ENCODE results near the gene MPPED1.

Gene MPPED1

GRCh38 chr22:43392385-43392989 lies 19.3 kb upstream of the MPPED1 start:
- DNase-seq (ENCODE audit: low read depth), result no peak

- no peak for DNase-seq (ENCODE audit: low read depth)
Observed at GRCh38 chr22:43393132-43393843, 18.5 kb upstream of the MPPED1 start.

- DNase-seq (ENCODE audit: low read depth), result no peak
Observed at GRCh38 chr22:43393844-43394474, 17.9 kb upstream of the MPPED1 start.

GRCh38 chr22:43395086-43395695 lies 16.6 kb upstream of the MPPED1 start:
- no peak for DNase-seq (ENCODE audit: low read depth)

GRCh38 chr22:43396321-43396933 lies 15.4 kb upstream of the MPPED1 start:
- DNase-seq (ENCODE audit: low read depth), result no peak

GRCh38 chr22:43396934-43397457 lies 14.8 kb upstream of the MPPED1 start:
- DNase-seq (ENCODE audit: low read depth), result no peak

GRCh38 chr22:43397766-43398165 lies 14.0 kb upstream of the MPPED1 start:
- DNase-seq (ENCODE audit: low read depth), result no peak

GRCh38 chr22:43398246-43398645 lies 13.6 kb upstream of the MPPED1 start:
- no peak for DNase-seq (ENCODE audit: low read depth)

- no peak for DNase-seq (ENCODE audit: low read depth)
Observed at GRCh38 chr22:43398910-43399309, 12.9 kb upstream of the MPPED1 start.

GRCh38 chr22:43399338-43399979 lies 12.4 kb upstream of the MPPED1 start:
- no peak for DNase-seq (ENCODE audit: low read depth)

- DNase-seq (ENCODE audit: low read depth), result no peak
Observed at GRCh38 chr22:43399980-43400358, 11.8 kb upstream of the MPPED1 start.

- DNase-seq (ENCODE audit: low read depth), result no peak
Observed at GRCh38 chr22:43400449-43400848, 11.4 kb upstream of the MPPED1 start.

GRCh38 chr22:43401233-43401632 lies 10.6 kb upstream of the MPPED1 start:
- DNase-seq (ENCODE audit: low read depth), result no peak

GRCh38 chr22:43401661-43402060 lies 10.2 kb upstream of the MPPED1 start:
- DNase-seq (ENCODE audit: low read depth), result no peak

- no peak for DNase-seq (ENCODE audit: low read depth)
Observed at GRCh38 chr22:43402128-43402527, 9.7 kb upstream of the MPPED1 start.

GRCh38 chr22:43404673-43405385 lies 7.0 kb upstream of the MPPED1 start:
- DNase-seq (ENCODE audit: low read depth), result no peak

- DNase-seq (ENCODE audit: low read depth), result no peak
Observed at GRCh38 chr22:43406186-43406790, 5.5 kb upstream of the MPPED1 start.

GRCh38 chr22:43407591-43407990 lies 4.2 kb upstream of the MPPED1 start:
- no peak for DNase-seq (ENCODE audit: low read depth)

- DNase-seq (ENCODE audit: low read depth), result no peak
Observed at GRCh38 chr22:43408009-43408408, 3.8 kb upstream of the MPPED1 start.

- no peak for DNase-seq (ENCODE audit: low read depth)
Observed at GRCh38 chr22:43409046-43409445, 2.8 kb upstream of the MPPED1 start.

- no peak for DNase-seq (ENCODE audit: low read depth)
Observed at GRCh38 chr22:43409800-43410199, 2.0 kb upstream of the MPPED1 start.

Data from stimulated activated CD8-positive, alpha-beta memory T cell treated with anti-CD3 and anti-CD28 coated beads, Interleukin-15, amount 100 ng/mL, for 1 hour (primary cell).